Uterus (tissue), 2 donors: ENCODE data around the gene ENO1.

Experiments
- POLR2A ChIP-seq, 2 donors: fragments of 450-650 bp; IDR thresholded peaks; one replicate each; pipeline ENCODE4 v1.6.1; 2016; ENCODE audit warnings: antibody characterized with exemption in 2 of 2, mild to moderate bottlenecking in 1 of 2, moderate library complexity in 1 of 2
- TF ChIP-seq, protein P1 (sequence below), 4 experiments: fragments of 200-600 bp in 2 of 4; fragments of 450-650 bp in 2 of 4; sonication (generic) in 2 of 4; IDR thresholded peaks; one replicate each; pipeline ENCODE4 v1.5.1; 2016 to 2019; ENCODE audit warnings: antibody characterized with exemption in 4 of 4, mild to moderate bottlenecking in 2 of 4, moderate library complexity in 1 of 4

DNA sequence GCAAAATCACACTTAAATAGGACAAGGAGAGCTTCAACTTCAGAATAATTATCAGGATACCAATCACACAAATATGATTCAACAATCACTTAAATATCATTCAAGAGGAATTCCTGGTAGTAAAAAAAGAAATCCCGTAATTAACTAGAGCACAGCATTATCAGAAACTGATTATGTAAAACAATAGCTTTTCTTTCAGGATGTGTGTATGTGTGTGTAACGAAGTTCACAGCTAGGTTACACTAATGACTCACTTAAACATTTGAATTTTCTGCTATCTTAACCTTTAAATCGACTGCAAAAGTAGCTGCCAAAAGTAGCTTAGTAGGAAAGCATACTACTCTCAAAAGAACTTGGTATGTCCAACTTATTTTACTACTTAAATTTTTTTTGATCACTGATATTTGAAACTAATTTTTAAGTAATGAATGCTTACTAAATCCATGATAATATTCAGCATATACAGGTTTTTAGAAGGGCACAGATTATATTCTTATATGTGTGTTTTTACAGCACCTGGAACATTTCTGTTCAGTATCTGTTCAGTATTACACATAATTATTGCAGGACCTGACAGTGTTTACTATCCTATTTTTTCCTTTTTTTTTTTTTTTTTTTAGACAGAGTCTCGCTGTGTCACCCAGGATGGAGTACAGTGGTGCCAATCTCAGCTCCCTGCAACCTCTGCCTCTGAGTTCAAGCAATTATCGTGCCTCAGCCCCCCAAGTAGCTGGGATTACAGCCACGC lies 65.3 kb downstream of the ENO1 start:
- TF ChIP-seq, protein P1, sequence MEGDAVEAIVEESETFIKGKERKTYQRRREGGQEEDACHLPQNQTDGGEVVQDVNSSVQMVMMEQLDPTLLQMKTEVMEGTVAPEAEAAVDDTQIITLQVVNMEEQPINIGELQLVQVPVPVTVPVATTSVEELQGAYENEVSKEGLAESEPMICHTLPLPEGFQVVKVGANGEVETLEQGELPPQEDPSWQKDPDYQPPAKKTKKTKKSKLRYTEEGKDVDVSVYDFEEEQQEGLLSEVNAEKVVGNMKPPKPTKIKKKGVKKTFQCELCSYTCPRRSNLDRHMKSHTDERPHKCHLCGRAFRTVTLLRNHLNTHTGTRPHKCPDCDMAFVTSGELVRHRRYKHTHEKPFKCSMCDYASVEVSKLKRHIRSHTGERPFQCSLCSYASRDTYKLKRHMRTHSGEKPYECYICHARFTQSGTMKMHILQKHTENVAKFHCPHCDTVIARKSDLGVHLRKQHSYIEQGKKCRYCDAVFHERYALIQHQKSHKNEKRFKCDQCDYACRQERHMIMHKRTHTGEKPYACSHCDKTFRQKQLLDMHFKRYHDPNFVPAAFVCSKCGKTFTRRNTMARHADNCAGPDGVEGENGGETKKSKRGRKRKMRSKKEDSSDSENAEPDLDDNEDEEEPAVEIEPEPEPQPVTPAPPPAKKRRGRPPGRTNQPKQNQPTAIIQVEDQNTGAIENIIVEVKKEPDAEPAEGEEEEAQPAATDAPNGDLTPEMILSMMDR (IDR thresholded peaks at IDR 0.05), result no peak
- TF ChIP-seq POLR2A (IDR thresholded peaks at IDR 0.05), result no peak
